ENCODE data around the gene BTG2. TPM values are rescaled to one million over a fixed set of nuclear protein-coding genes. Genes with fewer than 3 reads are reported as not detected.

BTG2 gene
- total RNA-seq, 1 experiment from 2014 or later = 19.4 TPM

GRCh38 chr1:203346060-203346768 lies 40.9 kb downstream of the BTG2 start:
- TF ChIP-seq FOXJ3 (CRISPR knock-in tag; IDR thresholded peaks at IDR 0.05; ENCODE audit: borderline replicate concordance) (no peak), FOXK1 (CRISPR knock-in tag; IDR thresholded peaks at IDR 0.05) (no peak), ZNF512 (CRISPR knock-in tag; IDR thresholded peaks at IDR 0.05; ENCODE audit: borderline replicate concordance) (no peak), JUN (CRISPR knock-in tag; IDR thresholded peaks at IDR 0.05) (no peak), AFF4 (CRISPR knock-in tag; IDR thresholded peaks at IDR 0.05; ENCODE audit: borderline replicate concordance) (no peak), ESRRA (CRISPR knock-in tag; IDR thresholded peaks at IDR 0.05; ENCODE audit: borderline replicate concordance) (no peak)
- TF ChIP-seq, protein P1, sequence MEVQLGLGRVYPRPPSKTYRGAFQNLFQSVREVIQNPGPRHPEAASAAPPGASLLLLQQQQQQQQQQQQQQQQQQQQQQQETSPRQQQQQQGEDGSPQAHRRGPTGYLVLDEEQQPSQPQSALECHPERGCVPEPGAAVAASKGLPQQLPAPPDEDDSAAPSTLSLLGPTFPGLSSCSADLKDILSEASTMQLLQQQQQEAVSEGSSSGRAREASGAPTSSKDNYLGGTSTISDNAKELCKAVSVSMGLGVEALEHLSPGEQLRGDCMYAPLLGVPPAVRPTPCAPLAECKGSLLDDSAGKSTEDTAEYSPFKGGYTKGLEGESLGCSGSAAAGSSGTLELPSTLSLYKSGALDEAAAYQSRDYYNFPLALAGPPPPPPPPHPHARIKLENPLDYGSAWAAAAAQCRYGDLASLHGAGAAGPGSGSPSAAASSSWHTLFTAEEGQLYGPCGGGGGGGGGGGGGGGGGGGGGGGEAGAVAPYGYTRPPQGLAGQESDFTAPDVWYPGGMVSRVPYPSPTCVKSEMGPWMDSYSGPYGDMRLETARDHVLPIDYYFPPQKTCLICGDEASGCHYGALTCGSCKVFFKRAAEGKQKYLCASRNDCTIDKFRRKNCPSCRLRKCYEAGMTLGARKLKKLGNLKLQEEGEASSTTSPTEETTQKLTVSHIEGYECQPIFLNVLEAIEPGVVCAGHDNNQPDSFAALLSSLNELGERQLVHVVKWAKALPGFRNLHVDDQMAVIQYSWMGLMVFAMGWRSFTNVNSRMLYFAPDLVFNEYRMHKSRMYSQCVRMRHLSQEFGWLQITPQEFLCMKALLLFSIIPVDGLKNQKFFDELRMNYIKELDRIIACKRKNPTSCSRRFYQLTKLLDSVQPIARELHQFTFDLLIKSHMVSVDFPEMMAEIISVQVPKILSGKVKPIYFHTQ (CRISPR knock-in tag; IDR thresholded peaks at IDR 0.05) = no peak
- TF ChIP-seq, protein P2, sequence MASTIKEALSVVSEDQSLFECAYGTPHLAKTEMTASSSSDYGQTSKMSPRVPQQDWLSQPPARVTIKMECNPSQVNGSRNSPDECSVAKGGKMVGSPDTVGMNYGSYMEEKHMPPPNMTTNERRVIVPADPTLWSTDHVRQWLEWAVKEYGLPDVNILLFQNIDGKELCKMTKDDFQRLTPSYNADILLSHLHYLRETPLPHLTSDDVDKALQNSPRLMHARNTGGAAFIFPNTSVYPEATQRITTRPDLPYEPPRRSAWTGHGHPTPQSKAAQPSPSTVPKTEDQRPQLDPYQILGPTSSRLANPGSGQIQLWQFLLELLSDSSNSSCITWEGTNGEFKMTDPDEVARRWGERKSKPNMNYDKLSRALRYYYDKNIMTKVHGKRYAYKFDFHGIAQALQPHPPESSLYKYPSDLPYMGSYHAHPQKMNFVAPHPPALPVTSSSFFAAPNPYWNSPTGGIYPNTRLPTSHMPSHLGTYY (CRISPR knock-in tag; IDR thresholded peaks at IDR 0.05) = no peak

DNA sequence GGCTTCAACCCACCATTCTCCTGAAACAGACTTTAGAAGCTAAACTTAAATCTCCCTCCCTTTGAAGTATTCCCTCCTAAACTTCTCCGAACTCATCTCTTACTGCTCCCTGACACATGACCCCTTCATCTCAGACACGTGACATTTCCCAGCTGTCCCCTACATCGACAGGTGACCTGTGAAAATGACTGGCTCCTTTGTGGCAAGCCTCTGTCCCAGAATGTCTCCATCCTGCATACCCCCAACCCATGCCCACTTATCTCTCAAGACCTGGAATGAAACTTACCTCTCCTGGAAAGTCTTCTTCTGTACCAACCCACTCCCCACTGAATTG lies 41.4 kb downstream of the BTG2 start:
- 0 out of 2 replicates have a peak, but pooled peaks cover 4% of the 10 kb centered on the region for H3K9me3 Mint-ChIP-seq
- POLR2A ChIA-PET = no interaction called here
- ATAC-seq (no peak), DNase-seq (ENCODE audit: low spot score) (no peak)
- H3K4me3 Mint-ChIP-seq = no peak overlapping the region
- CTCF ChIA-PET = interaction anchor here (0.6 to 9.0 kb wide), 5 partner anchors 74 to 1337 kb away, joined by 3 to 121 read pairs (median 6); no protein-coding TSS in a partner anchor
- no peaks in the 10 kb centered on the region for H3K36me3 Mint-ChIP-seq
- peaks cover 34% of the 10 kb centered on the region for H3K4me1 Mint-ChIP-seq
- H3K27me3 Mint-ChIP-seq (ENCODE audit: low read depth) = peaks cover 13% of the 10 kb centered on the region
- H3K27ac Mint-ChIP-seq = no peak overlapping the region
- TF ChIP-seq CREB1 (CRISPR knock-in tag; IDR thresholded peaks at IDR 0.05) (no peak), ATF2 (CRISPR knock-in tag; IDR thresholded peaks at IDR 0.05; ENCODE audit: borderline replicate concordance, low read depth) (no peak), ZNF671 (CRISPR knock-in tag; IDR thresholded peaks at IDR 0.05) (no peak), HMGA2 (CRISPR knock-in tag; IDR thresholded peaks at IDR 0.05) (no peak), ZNF232 (CRISPR knock-in tag; IDR thresholded peaks at IDR 0.05) (no peak), MXD4 (CRISPR knock-in tag; IDR thresholded peaks at IDR 0.05; ENCODE audit: borderline replicate concordance) (no peak), MAX (CRISPR knock-in tag; IDR thresholded peaks at IDR 0.05) (no peak), FOXJ3 (CRISPR knock-in tag; IDR thresholded peaks at IDR 0.05; ENCODE audit: borderline replicate concordance) (no peak), SMAD4 (CRISPR knock-in tag; IDR thresholded peaks at IDR 0.05) (no peak)
- TF ChIP-seq, protein P3, sequence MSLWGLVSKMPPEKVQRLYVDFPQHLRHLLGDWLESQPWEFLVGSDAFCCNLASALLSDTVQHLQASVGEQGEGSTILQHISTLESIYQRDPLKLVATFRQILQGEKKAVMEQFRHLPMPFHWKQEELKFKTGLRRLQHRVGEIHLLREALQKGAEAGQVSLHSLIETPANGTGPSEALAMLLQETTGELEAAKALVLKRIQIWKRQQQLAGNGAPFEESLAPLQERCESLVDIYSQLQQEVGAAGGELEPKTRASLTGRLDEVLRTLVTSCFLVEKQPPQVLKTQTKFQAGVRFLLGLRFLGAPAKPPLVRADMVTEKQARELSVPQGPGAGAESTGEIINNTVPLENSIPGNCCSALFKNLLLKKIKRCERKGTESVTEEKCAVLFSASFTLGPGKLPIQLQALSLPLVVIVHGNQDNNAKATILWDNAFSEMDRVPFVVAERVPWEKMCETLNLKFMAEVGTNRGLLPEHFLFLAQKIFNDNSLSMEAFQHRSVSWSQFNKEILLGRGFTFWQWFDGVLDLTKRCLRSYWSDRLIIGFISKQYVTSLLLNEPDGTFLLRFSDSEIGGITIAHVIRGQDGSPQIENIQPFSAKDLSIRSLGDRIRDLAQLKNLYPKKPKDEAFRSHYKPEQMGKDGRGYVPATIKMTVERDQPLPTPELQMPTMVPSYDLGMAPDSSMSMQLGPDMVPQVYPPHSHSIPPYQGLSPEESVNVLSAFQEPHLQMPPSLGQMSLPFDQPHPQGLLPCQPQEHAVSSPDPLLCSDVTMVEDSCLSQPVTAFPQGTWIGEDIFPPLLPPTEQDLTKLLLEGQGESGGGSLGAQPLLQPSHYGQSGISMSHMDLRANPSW (CRISPR knock-in tag; conservative IDR thresholded peaks at IDR 0.05; ENCODE audit: low read depth) = no peak

More at GRCh38 chr1:203346060-203346768, 40.9 kb downstream of the BTG2 start:
- CTCF ChIA-PET = interaction anchor here (0.6 to 9.0 kb wide), 6 partner anchors 73 to 1338 kb away, joined by 3 to 121 read pairs (median 4); no protein-coding TSS in a partner anchor
- peaks cover 30% of the 10 kb centered on the region for H3K4me1 Mint-ChIP-seq
- 0 out of 2 replicates have a peak, but pooled peaks cover 4% of the 10 kb centered on the region for H3K9me3 Mint-ChIP-seq
- DNase-seq (ENCODE audit: low spot score) (no peak), ATAC-seq (no peak)
- no peak overlapping the region for H3K27ac Mint-ChIP-seq
- POLR2A ChIA-PET = interaction anchor here (0.7 kb wide), 1 partner anchor 48 kb away, joined by 4 read pairs; no protein-coding TSS in a partner anchor
- no peaks in the 10 kb centered on the region for H3K36me3 Mint-ChIP-seq
- peaks cover 13% of the 10 kb centered on the region for H3K27me3 Mint-ChIP-seq (ENCODE audit: low read depth)
- no peak overlapping the region for H3K4me3 Mint-ChIP-seq

Measured in WTC11 (cell line).